Testis (tissue), 3 donors: ENCODE measurements around the gene RALGAPA1. TPM values are rescaled to one million over a fixed set of nuclear protein-coding genes. Genes with fewer than 3 reads are reported as not detected.

Experiments used
- DNase-seq: peaks from one replicate; pipeline ENCODE4 v3.0.0-alpha.2; 2019
- H3K27ac ChIP-seq, 2 donors: fragments of 200-600 bp; sonication (generic); one replicate each; pipeline ENCODE4 v1.5.1; 2019
- H3K27me3 ChIP-seq: fragments of 200-600 bp; sonication (generic); one replicate; pipeline ENCODE4 v1.5.1; 2019
- H3K36me3 ChIP-seq: fragments of 200-600 bp; sonication (generic); one replicate; pipeline ENCODE4 v1.5.1; 2017; ENCODE audit warnings: low read depth; ENCODE audit errors: missing control alignments
- H3K4me1 ChIP-seq: fragments of 200-600 bp; sonication (generic); one replicate; pipeline ENCODE4 v1.5.1; 2019
- H3K4me3 ChIP-seq, 2 donors: fragments of 200-600 bp; sonication (generic); one replicate each; pipeline ENCODE4 v1.5.1; 2017 to 2019
- H3K9me3 ChIP-seq: fragments of 200-600 bp; sonication (generic); one replicate; pipeline ENCODE4 v1.5.1; 2017
- CTCF ChIP-seq, 3 experiments: fragments of 450-650 bp in 2 of 3; fragments of 200-600 bp in 1 of 3; sonication (generic) in 1 of 3; IDR thresholded peaks; one replicate each; pipeline ENCODE4 v1.5.1; 2016 to 2019; ENCODE audit warnings: antibody characterized with exemption in 3 of 3, mild to moderate bottlenecking in 2 of 3, moderate library complexity in 1 of 3
- POLR2A ChIP-seq: fragments of 450-650 bp; IDR thresholded peaks from one replicate; pipeline ENCODE4 v1.6.1; 2017; ENCODE audit warnings: antibody characterized with exemption, mild to moderate bottlenecking, moderate library complexity
- WGBS, 2 donors: methylation state at CpG; one replicate each; pipeline ENCODE4 v1.1.5; 2018; 5-methylcytosine and 5-hydroxymethylcytosine counted together
- intact Hi-C: fragments of 100-400 bp; cut with DNase I; formaldehyde crosslinking; loops from one replicate; pipeline ENCODE4 v1.15.1; 2023; ENCODE audit warnings: low total_unique reads
- polyA plus RNA-seq: library from polyadenylated mRNA; stranded (reverse); fragments of 350-450 nt; fragmentation: Illumina TruSeq; extraction: RNeasy Lipid Tissue Mini Kit (QIAGEN cat#74804); gene quantifications from one replicate; pipeline ENCODE4 v1.2.3, GENCODE V29; 2014; ENCODE audit warnings: low read depth, low replicate concordance; ENCODE audit not compliant: insufficient read depth
- total RNA-seq, 2 donors: library from RNA; depleted of rRNA; stranded (reverse); fragments of >200 nt; gene quantifications; one replicate each; pipeline ENCODE4 v1.2.3, GENCODE V29; 2016

Gene RALGAPA1
- total and polyA plus RNA-seq, 3 donors from 2014 or later = 25.6 to 111 (median 75.1) TPM

- no peaks in the 10 kb centered on the region for H3K27me3 ChIP-seq
- no peak for TF ChIP-seq CTCF (IDR thresholded peaks at IDR 0.05)
- no peak for TF ChIP-seq POLR2A
- 63 to 75% methylated on average over 32 of the region's 32 CpGs for WGBS, 2 donors
- intact Hi-C loops = no loop called here
- no peak for DNase-seq
- no peak overlapping the region for H3K27ac ChIP-seq
- no peak overlapping the region for H3K4me3 ChIP-seq
- H3K4me1 ChIP-seq = peaks cover 3% of the 10 kb centered on the region
- H3K9me3 ChIP-seq = no peaks in the 10 kb centered on the region
- no peaks in the 10 kb centered on the region for H3K36me3 ChIP-seq
These were observed 10.8 kb upstream of the RALGAPA1 start for GRCh38 chr14:35819591-35820540.

GRCh38 chr14:35818346-35819115, 9.4 kb upstream of the RALGAPA1 start:
- peaks cover 3% of the 10 kb centered on the region for H3K4me1 ChIP-seq
- 64 to 68% methylated on average over 13 of the region's 13 CpGs for WGBS, 2 donors
- H3K27me3 ChIP-seq = no peaks in the 10 kb centered on the region
- intact Hi-C loops = no loop called here
- TF ChIP-seq CTCF (IDR thresholded peaks at IDR 0.05) = peak; percentile 64 to 70 (median 68)
- TF ChIP-seq POLR2A = no peak
- no peak overlapping the region for H3K27ac ChIP-seq
- H3K36me3 ChIP-seq = no peaks in the 10 kb centered on the region
- peak; percentile 52 for DNase-seq
- H3K4me3 ChIP-seq = no peak overlapping the region
- no peaks in the 10 kb centered on the region for H3K9me3 ChIP-seq

GRCh38 chr14:35814371-35815005, 5.4 kb upstream of the RALGAPA1 start:
- no peaks in the 10 kb centered on the region for H3K9me3 ChIP-seq
- 41 to 44% methylated on average over 3 of the region's 3 CpGs for WGBS, 2 donors
- intact Hi-C loops = no loop called here

GRCh38 chr14:35810963-35811362, 1.9 kb upstream of the RALGAPA1 start:
- Histone ChIP-seq H3K27me3 (no peaks in the 10 kb centered on the region), H3K27ac (no peak overlapping the region), H3K4me1 (peaks cover 8% of the 10 kb centered on the region), H3K36me3 (no peaks in the 10 kb centered on the region), H3K4me3 (no peak overlapping the region), H3K9me3 (no peaks in the 10 kb centered on the region)
- 86 to 96% methylated on average over 4 of the region's 4 CpGs for WGBS, 2 donors
- TF ChIP-seq POLR2A (no peak), CTCF (IDR thresholded peaks at IDR 0.05) (no peak)
- intact Hi-C loops = no loop called here
- DNase-seq = no peak

More at GRCh38 chr14:35814371-35815005, 5.4 kb upstream of the RALGAPA1 start:
- Histone ChIP-seq H3K36me3 (no peaks in the 10 kb centered on the region), H3K27me3 (no peaks in the 10 kb centered on the region), H3K4me1 (no peaks in the 10 kb centered on the region), H3K27ac (no peak overlapping the region), H3K4me3 (no peak overlapping the region)
- peak; percentile 72 for DNase-seq
- TF ChIP-seq CTCF (IDR thresholded peaks at IDR 0.05) = peak; percentile 32 to 57 (median 43)
- TF ChIP-seq POLR2A = no peak
